Stimulated activated CD4-positive, alpha-beta T cell treated with anti-CD3 and anti-CD28 coated beads, TNF-alpha, amount 100 ng/mL, for 48 hours (primary cell): ENCODE data around the gene LRRC8A.
"Not testable (repeated sequence)": the region's sequence is repeated elsewhere in the genome, so short reads cannot be mapped to it uniquely, and the experiment has no call there.

Experiments
- DNase-seq, 3 donors: peaks; one replicate each; pipeline ENCODE4 v3.0.0-alpha.2; 2020; ENCODE audit warnings: low read depth in 3 of 3

LRRC8A gene

GRCh38 chr9:128881884-128882676, at the start of gene LRRC8A, which contains the start of gene KYAT1:
TSS of gene LRRC8A (plus strand) at chr9:128882133. CDS start at chr9:128907165, 25,032 bp downstream.
TSS of gene KYAT1 (minus strand) at chr9:128881950. CDS start at chr9:128845405, 36,545 bp downstream.
- peak; percentile 97 for DNase-seq

GRCh38 chr9:128833696-128834095, 48.2 kb upstream of the LRRC8A start:
- DNase-seq: no peak

- DNase-seq: no peak
These were observed 46.4 kb upstream of the LRRC8A start for GRCh38 chr9:128835246-128836210.

GRCh38 chr9:128836509-128837145, 45.3 kb upstream of the LRRC8A start:
- DNase-seq: no peak

GRCh38 chr9:128838338-128838737, 43.6 kb upstream of the LRRC8A start:
- no peak for DNase-seq

- no peak for DNase-seq
These were observed 41.4 kb upstream of the LRRC8A start for GRCh38 chr9:128840524-128840923.

GRCh38 chr9:128841694-128842492, 40.0 kb upstream of the LRRC8A start:
- no peak for DNase-seq

GRCh38 chr9:128843171-128843570, 38.8 kb upstream of the LRRC8A start:
- not testable (repeated sequence) for DNase-seq

GRCh38 chr9:128845186-128845931, 36.6 kb upstream of the LRRC8A start:
- DNase-seq: no peak

GRCh38 chr9:128846680-128847030, 35.3 kb upstream of the LRRC8A start:
- no peak for DNase-seq

- DNase-seq: no peak
These were observed 34.1 kb upstream of the LRRC8A start for GRCh38 chr9:128847803-128848202.

GRCh38 chr9:128851024-128851423, 30.9 kb upstream of the LRRC8A start:
- DNase-seq: not testable (repeated sequence)

- not testable (repeated sequence) for DNase-seq
These were observed 29.9 kb upstream of the LRRC8A start for GRCh38 chr9:128851779-128852600.

- DNase-seq: not testable (repeated sequence)
These were observed 29.3 kb upstream of the LRRC8A start for GRCh38 chr9:128852646-128853045.

GRCh38 chr9:128854454-128854853, 27.5 kb upstream of the LRRC8A start:
- not testable (repeated sequence) for DNase-seq

- DNase-seq: not testable (repeated sequence)
These were observed 23.5 kb upstream of the LRRC8A start for GRCh38 chr9:128858476-128858875.

GRCh38 chr9:128860937-128861336, 21.0 kb upstream of the LRRC8A start:
- DNase-seq: no peak

GRCh38 chr9:128861501-128861900, 20.4 kb upstream of the LRRC8A start:
- DNase-seq: no peak

- no peak for DNase-seq
These were observed 19.5 kb upstream of the LRRC8A start for GRCh38 chr9:128862401-128862851.
